Choroid plexus epithelial cell (primary cell): ENCODE measurements around the gene GAB4.
"Not testable (repeated sequence)": the region's sequence is repeated elsewhere in the genome, so short reads cannot be mapped to it uniquely, and the experiment has no call there.

Source experiments
- DNase-seq: peaks from one replicate; pipeline ENCODE4 v3.0.0-alpha.2; 2010; ENCODE audit warnings: low read depth
- H3K4me3 ChIP-seq: 2 replicates; pipeline ENCODE4 v1.5.1; 2011; ENCODE audit warnings: low read depth, mild to moderate bottlenecking, control low read depth, low read length, moderate library complexity
- CTCF ChIP-seq: conservative IDR thresholded peaks from 2 replicates; pipeline ENCODE4 v1.5.1; 2011; ENCODE audit warnings: low read depth, mild to moderate bottlenecking, control low read depth, inconsistent platforms, low read length, moderate library complexity

Gene GAB4

GRCh38 chr22:17007852-17008731 lies at the start of gene GAB4:
GAB4 (minus strand) TSS chr22:17008222; CDS start chr22:17008114, 108 bp downstream.
- no peak for TF ChIP-seq CTCF
- H3K4me3 ChIP-seq, result no peak within 1 kb of the TSS
- DNase-seq, result no peak

- no peak overlapping the region for H3K4me3 ChIP-seq
- no peak for DNase-seq
- no peak for TF ChIP-seq CTCF
Observed at GRCh38 chr22:17056807-17057206, 48.8 kb upstream of the GAB4 start.

GRCh38 chr22:17056058-17056457 lies 48.0 kb upstream of the GAB4 start:
- H3K4me3 ChIP-seq, result no peak overlapping the region
- no peak for TF ChIP-seq CTCF
- DNase-seq, result no peak

- no peak for TF ChIP-seq CTCF
- no peak overlapping the region for H3K4me3 ChIP-seq
- no peak for DNase-seq
Observed at GRCh38 chr22:17047656-17048055, 39.6 kb upstream of the GAB4 start.

- DNase-seq, result no peak
- TF ChIP-seq CTCF, result no peak
- H3K4me3 ChIP-seq, result no peak overlapping the region
Observed at GRCh38 chr22:17046566-17047348, 38.7 kb upstream of the GAB4 start.

- H3K4me3 ChIP-seq, result no peak overlapping the region
- DNase-seq, result no peak
- TF ChIP-seq CTCF, result no peak
Observed at GRCh38 chr22:17043521-17043920, 35.5 kb upstream of the GAB4 start.

GRCh38 chr22:17036842-17037711 lies 29.1 kb upstream of the GAB4 start:
- peak overlapping the region; percentile 54 for H3K4me3 ChIP-seq
- DNase-seq, result peak; percentile 5

GRCh38 chr22:17035976-17036841 lies 28.2 kb upstream of the GAB4 start:
- DNase-seq, result not testable (repeated sequence)
- H3K4me3 ChIP-seq, result peak overlapping the region; percentile 43
